ENCODE measurements around the gene SNX32.

GRCh38 chr11:65803797-65804492, 29.8 kb upstream of the SNX32 start:
- TF ChIP-seq CTCF (IDR thresholded peaks at IDR 0.05): no peak
- TF ChIP-seq EP300 (IDR thresholded peaks at IDR 0.05): no peak
